SJSA1 (cell line): ENCODE results near the gene VARS1. TPM values are rescaled to one million over a fixed set of nuclear protein-coding genes. Genes with fewer than 3 reads are reported as not detected.
A peak's percentile ranks its signal among the peaks of the same experiment; 100 is the strongest.
"Not testable (repeated sequence)": the region's sequence is repeated elsewhere in the genome, so short reads cannot be mapped to it uniquely, and the experiment has no call there.

Experiments
- DNase-seq, 2 experiments: peaks; one replicate each; pipeline ENCODE4 v3.0.0-alpha.2; 2015 to 2020; ENCODE audit warnings: low spot score in 2 of 2, low read depth in 1 of 2
- H3K27ac ChIP-seq: fragments of 250-450 bp; sonication (Bioruptor Pico); 2 replicates; pipeline ENCODE4 v1.5.1; 2020; ENCODE audit warnings: mild to moderate bottlenecking, moderate library complexity
- H3K27me3 ChIP-seq: fragments of 250-450 bp; sonication (Bioruptor Pico); replicated peaks from 2 replicates; pipeline ENCODE4 v1.5.1; 2020; ENCODE audit warnings: mild to moderate bottlenecking, moderate library complexity
- H3K36me3 ChIP-seq: fragments of 250-450 bp; sonication (Bioruptor Pico); 2 replicates; pipeline ENCODE4 v1.5.1; 2020; ENCODE audit warnings: mild to moderate bottlenecking
- H3K4me1 ChIP-seq: fragments of 250-450 bp; sonication (Bioruptor Pico); replicated peaks from 2 replicates; pipeline ENCODE4 v1.6.1; 2021; ENCODE audit warnings: mild to moderate bottlenecking
- H3K4me3 ChIP-seq: fragments of 250-450 bp; sonication (Bioruptor Pico); 2 replicates; pipeline ENCODE4 v1.5.1; 2020; ENCODE audit warnings: mild to moderate bottlenecking
- H3K9me3 ChIP-seq: fragments of 250-450 bp; sonication (Bioruptor Pico); replicated peaks from 2 replicates; pipeline ENCODE4 v1.5.1; 2020; ENCODE audit warnings: mild to moderate bottlenecking
- total RNA-seq: library from RNA; depleted of rRNA; stranded (reverse); fragments of >200 nt; shearing (Covaris generic); gene quantifications from 2 replicates; pipeline ENCODE4 v1.2.3, GENCODE V29; 2014

The VARS1 gene
- total RNA-seq, 1 experiment from 2014 or later, result 39.5 TPM

DNA sequence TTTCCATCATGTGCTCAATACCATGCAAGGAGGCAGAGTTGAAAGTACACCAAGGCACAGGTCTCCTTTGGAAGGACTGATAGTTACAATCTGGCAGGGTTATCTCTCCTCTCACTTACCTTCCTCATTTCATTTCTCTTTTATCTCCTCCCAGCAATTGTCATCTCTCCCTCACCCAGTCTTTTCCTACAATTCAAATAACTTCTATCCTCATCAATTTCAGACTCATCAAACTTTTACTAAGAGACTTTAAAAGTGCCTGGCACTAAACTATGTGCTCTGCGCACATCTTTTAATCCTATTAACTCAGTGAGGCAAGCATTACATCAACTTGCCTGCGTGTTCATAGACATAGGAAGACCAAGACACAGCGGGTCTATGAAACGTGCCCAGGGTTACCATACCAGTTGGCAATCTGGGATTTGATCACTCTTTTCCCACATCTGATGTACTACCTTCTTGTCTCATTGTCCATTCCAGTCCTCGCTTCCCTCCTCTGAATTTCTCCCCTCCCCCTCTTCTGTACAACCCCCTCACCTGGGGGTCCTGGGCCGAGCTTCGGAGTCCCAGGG lies 1.2 kb downstream of the VARS1 start:
- Histone ChIP-seq H3K27ac (peak overlapping the region; percentile 99), H3K9me3 (0 out of 2 replicates have a peak, but pooled peaks cover 3% of the 10 kb centered on the region), H3K4me3 (peak overlapping the region; percentile 97), H3K36me3 (peaks cover 47% of the 10 kb centered on the region), H3K27me3 (no peaks in the 10 kb centered on the region), H3K4me1 (peaks cover 28% of the 10 kb centered on the region)
- peak in 1 of 2 experiments; percentile 43 for DNase-seq

DNA sequence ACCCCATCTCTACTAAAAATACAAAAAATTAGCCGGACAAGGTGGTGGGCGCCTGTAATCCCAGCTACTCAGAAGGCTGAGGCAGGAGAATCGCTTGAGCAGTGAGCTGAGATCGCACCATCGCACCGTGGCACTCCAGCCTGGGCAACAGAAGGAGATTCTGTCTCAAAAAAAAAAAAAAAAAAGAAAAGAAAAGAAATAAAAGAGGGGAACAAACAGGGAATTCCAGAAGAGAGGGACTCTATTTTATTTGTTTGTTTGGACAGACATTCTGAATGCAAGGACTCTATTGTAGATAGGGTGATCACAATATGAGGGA lies 1.7 kb downstream of the VARS1 start:
- H3K4me3 ChIP-seq, H3K9me3 ChIP-seq, DNase-seq, H3K27ac ChIP-seq, H3K27me3 ChIP-seq: not testable (repeated sequence)
- Histone ChIP-seq H3K4me1 (peaks cover 28% of the 10 kb centered on the region), H3K36me3 (peaks cover 49% of the 10 kb centered on the region)

DNA sequence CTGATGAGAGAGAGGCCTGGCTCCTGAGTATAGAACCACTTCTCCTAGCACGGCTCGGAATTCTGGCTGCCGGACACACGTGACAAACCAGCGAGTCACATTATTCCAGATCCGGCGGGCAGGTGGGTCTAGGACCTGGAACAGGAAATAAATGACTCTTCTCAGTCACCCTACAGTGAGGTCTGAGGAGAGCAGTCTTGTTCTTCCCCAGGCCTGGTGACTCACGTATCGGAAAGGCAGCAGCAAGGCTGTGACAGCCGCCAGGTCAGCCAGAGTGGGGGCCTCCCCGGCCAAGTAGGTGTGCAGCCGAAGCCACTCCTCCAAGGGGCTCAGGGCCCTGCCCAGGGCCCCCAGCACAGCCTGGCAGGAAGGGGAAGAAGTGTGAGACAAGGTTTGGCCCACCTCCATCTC lies 2.8 kb downstream of the VARS1 start:
- Histone ChIP-seq H3K27ac (no peak overlapping the region), H3K36me3 (peaks cover 49% of the 10 kb centered on the region)
- no peak for DNase-seq

DNA sequence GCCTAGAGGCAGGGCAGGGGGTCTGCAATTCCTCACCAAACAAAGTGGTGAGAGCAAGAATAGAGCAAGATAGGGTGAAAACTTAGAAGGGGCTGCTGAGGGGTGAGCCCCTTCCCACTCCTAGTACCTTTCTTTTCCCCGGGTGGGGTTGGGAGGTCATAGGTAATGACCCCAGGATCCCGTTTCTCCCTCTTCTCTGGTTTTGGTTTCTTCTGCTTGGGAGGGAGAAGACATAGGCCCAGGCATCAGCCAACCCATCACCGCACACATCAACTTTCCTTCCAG lies 3.5 kb downstream of the VARS1 start:
- H3K27me3 ChIP-seq, result no peaks in the 10 kb centered on the region
- peaks cover 56% of the 10 kb centered on the region for H3K36me3 ChIP-seq
- DNase-seq, result no peak
- no peak overlapping the region for H3K27ac ChIP-seq
- H3K9me3 ChIP-seq, result 0 out of 2 replicates have a peak, but pooled peaks cover 3% of the 10 kb centered on the region
- H3K4me1 ChIP-seq, result peaks cover 28% of the 10 kb centered on the region
- no peak overlapping the region for H3K4me3 ChIP-seq

More for the DNA sequence above, 2.8 kb downstream of the VARS1 start:
- no peak overlapping the region for H3K4me3 ChIP-seq
- H3K27me3 ChIP-seq, result no peaks in the 10 kb centered on the region
- 0 out of 2 replicates have a peak, but pooled peaks cover 3% of the 10 kb centered on the region for H3K9me3 ChIP-seq
- peaks cover 28% of the 10 kb centered on the region for H3K4me1 ChIP-seq

DNA sequence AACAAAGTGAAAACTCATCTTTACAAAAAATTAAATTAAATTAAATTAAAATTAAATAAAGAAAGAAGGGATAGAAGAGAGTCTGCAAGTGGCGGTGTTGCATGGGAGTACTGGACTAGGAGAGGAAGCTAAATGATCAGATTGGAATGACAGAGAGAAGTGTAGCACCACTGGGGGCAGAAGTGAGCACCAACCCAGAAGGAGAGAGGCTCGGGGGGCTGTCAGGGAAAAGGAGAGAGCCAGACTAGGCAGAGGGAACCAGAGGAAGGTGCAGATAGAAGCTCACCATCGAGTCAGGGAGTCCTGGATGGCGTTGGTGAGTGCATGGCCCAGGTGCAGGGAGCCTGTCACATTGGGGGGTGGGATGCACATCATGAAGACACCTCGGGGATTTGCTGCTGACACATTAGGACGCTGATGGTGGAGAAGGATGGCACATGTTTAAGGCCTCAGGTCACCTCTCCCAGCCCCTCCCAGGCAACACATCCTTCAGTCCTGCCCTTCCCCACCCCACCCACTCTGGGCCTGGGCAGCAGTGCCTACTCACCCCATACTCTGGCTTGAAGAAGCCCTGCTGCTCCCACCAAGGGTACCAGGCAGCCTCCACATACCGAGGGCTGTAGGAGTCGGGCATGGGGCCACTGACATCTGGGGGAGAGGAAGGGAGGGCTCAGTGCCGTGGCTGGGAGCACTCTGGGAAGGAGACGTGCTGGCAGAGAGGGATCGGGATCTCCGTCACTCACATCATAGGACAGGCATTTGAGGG lies 4.0 kb downstream of the VARS1 start:
- DNase-seq, result peak; percentile 45 to 68
- H3K4me3 ChIP-seq, result no peak overlapping the region

DNA sequence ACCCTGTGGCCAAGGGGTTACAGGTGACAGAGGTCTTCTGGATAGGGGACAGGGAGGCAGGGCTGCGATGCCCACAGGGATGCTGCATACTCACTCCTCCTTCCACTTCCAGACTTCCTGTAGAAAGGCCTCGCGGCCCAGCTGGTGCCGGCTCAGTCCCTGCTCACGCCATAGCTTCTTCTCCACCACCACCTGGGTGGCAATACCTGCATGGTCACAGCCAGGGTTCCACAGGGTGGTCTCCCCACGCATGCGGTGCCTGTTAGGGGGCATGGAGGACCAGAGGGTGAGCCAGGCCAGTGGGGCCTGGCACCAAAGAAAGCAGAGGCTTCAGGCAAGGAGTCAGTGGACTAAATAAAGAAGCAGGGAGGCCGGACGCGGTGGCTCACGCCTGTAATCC lies 10.1 kb downstream of the VARS1 start:
- Histone ChIP-seq H3K36me3 (peaks cover 73% of the 10 kb centered on the region), H3K9me3 (no peaks in the 10 kb centered on the region), H3K27ac (no peak overlapping the region), H3K4me1 (no peaks in the 10 kb centered on the region), H3K27me3 (no peaks in the 10 kb centered on the region), H3K4me3 (no peak overlapping the region)
- DNase-seq, result no peak

More for the DNA sequence above, 4.0 kb downstream of the VARS1 start:
- Histone ChIP-seq H3K36me3 (peaks cover 56% of the 10 kb centered on the region), H3K27me3 (no peaks in the 10 kb centered on the region), H3K27ac (no peak overlapping the region), H3K9me3 (0 out of 2 replicates have a peak, but pooled peaks cover 3% of the 10 kb centered on the region), H3K4me1 (peaks cover 28% of the 10 kb centered on the region)

DNA sequence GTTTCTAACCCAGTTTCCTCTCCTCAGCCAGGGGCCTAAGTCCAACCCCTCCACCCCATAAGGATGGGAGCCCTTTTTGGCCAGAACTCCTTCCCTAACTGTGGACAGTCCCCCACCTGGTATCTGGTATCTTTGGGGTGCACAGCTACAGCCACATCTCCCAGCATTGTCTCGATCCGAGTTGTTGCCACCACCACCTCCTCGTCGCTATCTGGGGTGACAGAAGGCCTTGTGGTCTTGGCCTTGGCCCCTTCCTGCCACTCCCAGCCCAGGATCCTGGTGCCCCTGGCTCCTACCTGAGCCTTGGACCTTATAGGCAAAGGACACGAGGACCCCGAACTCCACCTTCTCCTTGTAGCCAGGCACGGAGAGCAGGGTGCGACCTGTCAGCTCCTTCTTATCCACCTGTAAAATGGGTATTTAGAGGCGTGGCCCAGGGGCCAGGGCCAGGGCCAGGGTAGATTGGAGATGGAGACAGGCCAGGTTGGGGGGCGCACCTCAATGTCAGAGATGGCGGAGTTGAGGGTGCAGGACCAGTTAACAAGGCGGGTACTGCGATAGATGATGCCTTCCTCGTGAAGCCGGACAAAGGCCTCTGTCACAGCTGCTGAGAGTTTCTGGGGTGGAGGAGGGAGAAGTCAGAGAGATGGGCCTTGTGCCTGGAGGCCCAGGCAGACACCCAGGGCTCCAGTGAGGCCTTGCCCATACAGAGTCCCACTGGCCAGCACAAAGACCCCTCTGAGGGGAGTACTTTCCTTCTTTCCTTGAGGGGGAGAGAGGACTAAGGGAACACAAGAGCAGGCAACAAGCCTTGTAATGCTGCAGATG lies 11.2 kb downstream of the VARS1 start:
- no peaks in the 10 kb centered on the region for H3K9me3 ChIP-seq
- H3K36me3 ChIP-seq, result peaks cover 75% of the 10 kb centered on the region
- DNase-seq, result no peak
- H3K4me1 ChIP-seq, result no peaks in the 10 kb centered on the region
- H3K4me3 ChIP-seq, result no peak overlapping the region
- H3K27me3 ChIP-seq, result no peaks in the 10 kb centered on the region
- H3K27ac ChIP-seq, result no peak overlapping the region

DNA sequence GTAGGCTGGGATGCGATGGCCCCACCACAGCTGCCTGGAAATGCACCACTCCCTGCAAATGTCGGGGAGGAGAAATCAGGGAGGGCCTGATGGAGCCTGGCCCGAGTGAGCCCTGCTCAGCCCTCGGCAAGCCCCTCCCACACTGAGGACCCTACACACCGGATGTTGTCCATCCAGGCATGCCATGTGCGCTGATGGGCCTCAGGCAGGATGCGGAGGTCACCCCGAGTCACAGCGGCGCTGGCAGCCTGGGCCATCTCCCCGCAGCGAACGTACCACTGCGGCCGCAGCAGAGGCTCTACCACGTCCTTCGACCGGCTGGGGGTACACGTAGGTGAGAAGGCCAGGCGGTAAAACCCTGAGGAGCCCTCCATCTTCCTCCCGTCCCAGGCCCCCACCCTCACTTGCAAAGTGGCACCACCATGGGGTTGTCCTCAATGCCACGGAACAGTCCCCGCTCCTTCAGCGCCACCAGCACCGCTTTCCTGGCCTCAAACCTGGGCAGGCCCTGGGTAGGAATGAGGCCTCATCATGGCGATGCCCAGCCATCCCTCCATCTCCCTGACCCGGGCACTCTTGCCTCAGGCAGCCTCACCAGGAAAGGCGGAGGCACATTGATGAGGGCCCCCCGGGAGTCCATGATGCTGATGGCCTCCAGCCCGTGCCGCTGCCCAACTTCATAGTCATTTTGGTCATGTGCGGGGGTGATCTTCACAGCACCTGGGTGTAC lies 13.3 kb downstream of the VARS1 start:
- DNase-seq, result no peak
- no peak overlapping the region for H3K4me3 ChIP-seq
- no peaks in the 10 kb centered on the region for H3K9me3 ChIP-seq
- H3K4me1 ChIP-seq, result peaks cover 2% of the 10 kb centered on the region
- H3K27ac ChIP-seq, result no peak overlapping the region
- H3K36me3 ChIP-seq, result peaks cover 88% of the 10 kb centered on the region
- no peaks in the 10 kb centered on the region for H3K27me3 ChIP-seq

DNA sequence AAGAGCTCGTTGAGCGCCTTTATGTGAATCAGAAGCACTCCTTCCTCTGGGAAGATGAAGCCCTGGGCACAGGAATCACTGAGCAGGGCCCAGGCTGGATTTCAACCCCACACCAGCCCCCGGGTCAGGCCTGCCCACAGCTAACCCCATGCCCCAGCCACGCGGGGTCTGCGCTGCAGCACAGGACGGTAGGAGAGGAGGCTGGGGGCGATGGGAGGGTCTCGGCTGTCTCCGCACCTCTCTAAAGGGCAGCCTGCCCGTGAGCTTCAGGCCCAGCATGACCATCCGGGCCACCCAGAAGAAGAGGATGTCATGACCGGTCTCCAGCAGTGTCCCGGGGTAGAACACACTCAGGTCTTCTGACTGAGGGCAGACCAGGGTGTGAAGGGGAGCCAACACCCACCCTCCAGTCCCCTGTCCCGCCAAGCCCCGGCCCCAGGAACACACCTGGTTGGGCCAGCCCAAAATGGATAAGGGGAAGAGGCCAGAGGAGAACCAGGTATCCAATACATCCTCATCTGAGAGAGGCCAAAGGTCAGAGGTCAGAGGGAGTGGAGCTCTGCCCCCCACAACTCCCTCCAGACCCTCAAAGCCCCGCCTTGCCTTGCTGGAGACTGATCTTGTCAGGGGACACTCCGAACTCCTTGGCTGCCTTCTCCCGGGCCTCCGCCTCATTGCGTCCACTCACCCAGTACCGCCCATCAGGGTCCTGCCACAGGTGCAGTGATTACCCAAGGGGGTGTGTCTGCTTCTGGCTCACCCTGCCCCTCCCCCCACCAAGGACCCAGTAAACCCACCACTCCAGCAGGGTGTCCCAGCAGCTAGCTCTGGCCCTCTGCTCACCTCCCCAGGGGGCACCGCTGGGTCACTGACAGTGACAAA lies 14.1 kb downstream of the VARS1 start:
- no peak overlapping the region for H3K27ac ChIP-seq
- no peak overlapping the region for H3K4me3 ChIP-seq
- peaks cover 9% of the 10 kb centered on the region for H3K4me1 ChIP-seq
- H3K27me3 ChIP-seq, result no peaks in the 10 kb centered on the region
- H3K36me3 ChIP-seq, result peaks cover 86% of the 10 kb centered on the region
- DNase-seq, result no peak
- no peaks in the 10 kb centered on the region for H3K9me3 ChIP-seq

DNA sequence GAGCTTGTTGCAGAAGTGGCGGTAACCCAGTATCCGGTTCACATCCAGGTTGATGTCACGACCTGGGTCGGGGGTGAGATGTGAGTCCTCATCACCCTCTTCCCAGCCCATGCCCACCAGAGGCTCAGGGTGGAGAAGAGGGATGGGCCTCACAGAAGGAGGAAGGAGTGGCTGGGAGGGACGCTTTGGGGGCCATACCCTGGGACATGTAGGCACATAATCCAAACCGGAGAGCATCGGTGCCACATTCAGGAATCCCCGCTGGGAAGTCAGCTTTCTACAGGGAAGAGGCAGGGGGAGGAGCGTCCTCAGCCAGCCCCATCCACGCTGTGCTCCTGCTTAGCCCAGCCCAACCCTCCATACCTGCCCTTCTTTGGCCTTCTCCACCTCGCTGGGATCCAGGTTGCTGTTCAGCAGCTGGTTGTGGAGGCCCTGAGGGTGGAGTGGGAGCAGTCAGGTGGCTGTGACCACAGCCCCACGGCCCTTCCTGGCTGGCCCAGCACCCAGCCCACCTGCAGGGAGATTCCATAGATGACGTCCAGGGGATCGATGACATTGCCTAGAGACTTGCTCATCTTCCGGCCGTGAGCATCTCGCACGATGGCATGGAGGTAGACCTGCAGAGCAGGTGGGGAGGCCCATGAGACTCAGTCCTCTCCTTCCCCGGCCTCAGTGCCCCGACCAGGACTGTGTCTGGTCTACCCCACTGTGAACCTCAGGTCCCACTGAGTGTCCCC lies 14.9 kb downstream of the VARS1 start:
- Histone ChIP-seq H3K27ac (no peak overlapping the region), H3K9me3 (no peaks in the 10 kb centered on the region), H3K36me3 (peaks cover 83% of the 10 kb centered on the region), H3K27me3 (no peaks in the 10 kb centered on the region), H3K4me1 (peaks cover 9% of the 10 kb centered on the region), H3K4me3 (no peak overlapping the region)
- no peak for DNase-seq

DNA sequence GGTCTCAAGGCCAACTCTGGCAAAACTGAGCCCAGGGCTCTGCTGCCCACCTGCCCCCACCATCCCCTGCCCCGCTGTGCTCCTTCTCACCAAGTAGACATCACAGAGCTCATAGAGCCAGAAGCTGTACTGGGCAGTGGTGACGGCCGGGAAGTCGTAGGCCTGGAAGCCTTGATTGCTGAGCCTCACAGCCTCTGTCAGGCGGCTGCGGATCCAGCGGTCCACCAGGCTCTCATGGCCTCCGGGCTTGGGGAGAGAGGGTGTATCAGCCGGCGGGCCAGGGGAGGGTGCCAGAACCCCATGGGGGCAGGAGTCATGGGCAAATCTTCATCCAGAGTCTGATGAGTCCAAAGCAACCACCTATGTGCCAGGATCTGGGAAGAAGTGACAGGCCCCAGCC lies 15.6 kb downstream of the VARS1 start:
- no peak overlapping the region for H3K4me3 ChIP-seq
- peaks cover 9% of the 10 kb centered on the region for H3K4me1 ChIP-seq
- H3K36me3 ChIP-seq, result peaks cover 75% of the 10 kb centered on the region
- no peaks in the 10 kb centered on the region for H3K27me3 ChIP-seq
- DNase-seq, result no peak
- H3K27ac ChIP-seq, result no peak overlapping the region
- H3K9me3 ChIP-seq, result no peaks in the 10 kb centered on the region

DNA sequence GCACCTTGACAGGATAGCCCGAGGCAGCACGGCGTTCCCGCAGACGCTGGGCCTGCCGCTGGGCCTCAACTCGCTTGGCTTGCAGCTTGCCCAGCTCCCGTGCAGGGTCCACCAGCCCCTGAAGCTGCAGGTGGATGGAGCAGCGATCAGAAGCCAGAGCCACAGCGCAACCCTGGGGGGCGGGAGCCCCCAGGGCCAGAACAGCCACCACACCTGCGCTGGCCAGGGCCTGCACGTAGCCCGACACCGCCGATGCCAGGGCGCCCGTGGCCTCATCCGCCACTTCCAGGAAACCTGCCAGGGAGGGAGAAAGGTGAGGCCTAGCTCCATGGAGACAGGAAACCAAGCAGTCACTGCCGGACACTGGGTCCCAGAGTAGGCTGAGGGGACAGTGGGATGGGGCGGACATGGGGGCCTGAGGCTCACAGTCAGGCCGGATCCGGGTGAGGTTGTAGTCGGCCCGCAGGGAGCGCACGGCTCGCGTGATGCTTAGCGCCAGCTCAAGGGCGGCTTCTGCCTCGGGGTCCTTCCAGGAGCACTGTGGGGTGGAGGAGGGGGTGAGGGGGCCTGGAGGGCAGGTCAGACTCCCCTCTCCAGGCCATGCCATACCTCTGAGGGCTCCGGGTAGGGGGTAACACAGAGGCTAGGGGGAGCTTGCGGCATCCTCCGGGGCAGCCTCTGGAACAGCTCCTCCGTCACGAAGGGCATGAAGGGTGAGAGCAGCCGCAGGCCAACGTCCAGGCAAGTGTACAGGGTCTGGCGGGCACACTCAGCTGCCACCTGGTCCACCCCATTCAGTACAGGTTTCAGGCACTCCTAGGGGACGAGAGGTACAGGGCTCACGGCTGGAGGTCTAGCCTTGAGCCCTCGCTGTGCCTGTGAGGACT lies 16.3 kb downstream of the VARS1 start:
- no peak overlapping the region for H3K4me3 ChIP-seq
- no peak overlapping the region for H3K27ac ChIP-seq
- no peaks in the 10 kb centered on the region for H3K27me3 ChIP-seq
- H3K4me1 ChIP-seq, result peaks cover 9% of the 10 kb centered on the region
- no peak for DNase-seq
- H3K9me3 ChIP-seq, result no peaks in the 10 kb centered on the region
- peaks cover 68% of the 10 kb centered on the region for H3K36me3 ChIP-seq
